Measurements from ENCODE around the gene KLK12. TPM values are rescaled to one million over a fixed set of nuclear protein-coding genes. Genes with fewer than 3 reads are reported as not detected.

Gene KLK12
- total and polyA plus RNA-seq, 2 experiments from 2014 or later = not detected

DNA sequence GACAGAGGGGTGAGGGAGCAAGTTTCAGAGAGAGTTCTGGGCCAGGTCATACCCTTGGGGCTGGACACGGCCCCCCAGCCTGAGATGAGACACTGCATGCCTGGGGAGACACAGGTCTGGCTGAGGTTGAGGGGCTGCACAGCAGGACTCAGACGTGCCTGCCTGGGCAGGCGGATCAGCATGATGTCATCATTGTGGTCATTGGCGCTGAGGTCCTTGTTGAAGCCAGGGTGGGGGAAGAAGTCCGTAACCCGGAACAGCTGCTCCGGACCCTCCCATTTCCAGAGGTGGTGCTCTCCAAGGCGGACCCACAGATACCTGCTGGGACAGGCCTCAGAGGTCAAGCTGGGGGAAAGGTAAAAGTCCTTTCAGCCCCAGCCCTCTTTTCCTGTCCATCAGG is 28.4 kb downstream of the KLK12 start:
- Histone ChIP-seq H3K4me2 (no peak overlapping the region), H3K79me2 (no peaks in the 10 kb centered on the region), H2AFZ (no peak overlapping the region), H4K20me1 (ENCODE audit: insufficient read depth, poor library complexity, severe bottlenecking) (no peaks in the 10 kb centered on the region), H3K36me3 (replicated peaks; ENCODE audit: insufficient read depth, low read depth) (no peaks in the 10 kb centered on the region), H3K27ac (no peak overlapping the region), H3K9me3 (ENCODE audit: low read depth) (no peaks in the 10 kb centered on the region), H3K27me3 (peaks cover 15% of the 10 kb centered on the region), H3K4me1 (ENCODE audit: insufficient read depth) (no peaks in the 10 kb centered on the region), H3K9me2 (replicated peaks; ENCODE audit: insufficient read depth) (no peaks in the 10 kb centered on the region), H3K4me3 (no peak overlapping the region)
- TF ChIP-seq EZH2phosphoT487 (IDR thresholded peaks at IDR 0.05; ENCODE audit: low read depth, severe bottlenecking, unreplicated experiment) (no peak), EZH2 (IDR thresholded peaks at IDR 0.05; ENCODE audit: borderline replicate concordance) (no peak), CTCF (IDR thresholded peaks at IDR 0.05; ENCODE audit: poor library complexity) (no peak)
- WGBS (ENCODE audit: low lambda C conversion rate, missing lambda C conversion rate) = 51% methylated on average over 8 of the region's 8 CpGs
- DNase-seq (ENCODE audit: low spot score) = no peak

GRCh38 chr19:51005248-51005647 is 29.6 kb downstream of the KLK12 start:
- Histone ChIP-seq H3K4me2 (no peak overlapping the region), H4K20me1 (ENCODE audit: insufficient read depth, poor library complexity, severe bottlenecking) (no peaks in the 10 kb centered on the region), H2AFZ (no peak overlapping the region), H3K9me2 (replicated peaks; ENCODE audit: insufficient read depth) (no peaks in the 10 kb centered on the region), H3K4me3 (no peak overlapping the region), H3K36me3 (replicated peaks; ENCODE audit: insufficient read depth, low read depth) (no peaks in the 10 kb centered on the region), H3K4me1 (ENCODE audit: insufficient read depth) (no peaks in the 10 kb centered on the region), H3K9me3 (ENCODE audit: low read depth) (no peaks in the 10 kb centered on the region), H3K79me2 (no peaks in the 10 kb centered on the region), H3K27ac (no peak overlapping the region), H3K27me3 (peaks cover 16% of the 10 kb centered on the region)
- WGBS (ENCODE audit: low lambda C conversion rate, missing lambda C conversion rate) = 97% methylated on average over 1 of the region's 1 CpG
- no peak for DNase-seq (ENCODE audit: low spot score)
- TF ChIP-seq EZH2 (IDR thresholded peaks at IDR 0.05; ENCODE audit: borderline replicate concordance) (no peak), EZH2phosphoT487 (IDR thresholded peaks at IDR 0.05; ENCODE audit: low read depth, severe bottlenecking, unreplicated experiment) (no peak), CTCF (IDR thresholded peaks at IDR 0.05; ENCODE audit: poor library complexity) (no peak)

- Histone ChIP-seq H3K27me3 (peaks cover 16% of the 10 kb centered on the region), H3K9me3 (ENCODE audit: low read depth) (no peaks in the 10 kb centered on the region), H3K4me3 (no peak overlapping the region), H3K27ac (no peak overlapping the region), H3K4me1 (ENCODE audit: insufficient read depth) (no peaks in the 10 kb centered on the region), H3K4me2 (no peak overlapping the region), H3K79me2 (no peaks in the 10 kb centered on the region), H4K20me1 (ENCODE audit: insufficient read depth, poor library complexity, severe bottlenecking) (no peaks in the 10 kb centered on the region), H3K9me2 (replicated peaks; ENCODE audit: insufficient read depth) (no peaks in the 10 kb centered on the region), H2AFZ (no peak overlapping the region), H3K36me3 (replicated peaks; ENCODE audit: insufficient read depth, low read depth) (no peaks in the 10 kb centered on the region)
- no peak for TF ChIP-seq EZH2 (IDR thresholded peaks at IDR 0.05; ENCODE audit: borderline replicate concordance)
- TF ChIP-seq CTCF (IDR thresholded peaks at IDR 0.05; ENCODE audit: poor library complexity) = no peak
- DNase-seq (ENCODE audit: low spot score) = no peak
- WGBS (ENCODE audit: low lambda C conversion rate, missing lambda C conversion rate) = 92% methylated on average over 7 of the region's 7 CpGs
Observed at GRCh38 chr19:51003316-51003715, 31.5 kb downstream of the KLK12 start.

Data from hepatocyte (in vitro differentiated cells).